ENCODE measurements around the gene PEX5L. TPM values are rescaled to one million over a fixed set of nuclear protein-coding genes. Genes with fewer than 3 reads are reported as not detected.
"Not testable (repeated sequence)": the region's sequence is repeated elsewhere in the genome, so short reads cannot be mapped to it uniquely, and the experiment has no call there.

PEX5L gene
- total and polyA plus RNA-seq, 5 donors from 2014 or later: 0.03 TPM; not detected in 3

DNA sequence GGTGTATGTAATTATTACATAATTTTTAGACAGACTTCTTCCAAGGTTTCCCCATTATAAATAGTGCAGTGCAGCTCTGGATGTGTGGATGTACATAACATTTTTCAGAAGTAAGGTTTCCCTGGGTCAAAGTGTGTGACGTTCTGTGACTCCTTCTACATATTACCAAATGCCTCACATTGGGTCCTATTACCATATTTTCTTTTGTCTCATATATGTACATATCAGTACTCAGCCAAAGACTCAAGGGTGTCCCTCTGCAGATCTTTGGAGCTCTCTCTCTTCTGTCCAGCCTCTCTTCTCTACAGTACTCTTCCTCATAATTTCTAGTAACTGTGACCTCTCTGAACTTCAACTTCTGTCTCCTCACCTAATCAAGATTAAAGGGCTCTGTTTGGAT, 31.3 kb upstream of the PEX5L start:
- Mint-ChIP-seq H3K27ac (no peak overlapping the region), H3K36me3 (no peaks in the 10 kb centered on the region)
- ATAC-seq (ENCODE audit: low read depth in 2 of 2): no peak

DNA sequence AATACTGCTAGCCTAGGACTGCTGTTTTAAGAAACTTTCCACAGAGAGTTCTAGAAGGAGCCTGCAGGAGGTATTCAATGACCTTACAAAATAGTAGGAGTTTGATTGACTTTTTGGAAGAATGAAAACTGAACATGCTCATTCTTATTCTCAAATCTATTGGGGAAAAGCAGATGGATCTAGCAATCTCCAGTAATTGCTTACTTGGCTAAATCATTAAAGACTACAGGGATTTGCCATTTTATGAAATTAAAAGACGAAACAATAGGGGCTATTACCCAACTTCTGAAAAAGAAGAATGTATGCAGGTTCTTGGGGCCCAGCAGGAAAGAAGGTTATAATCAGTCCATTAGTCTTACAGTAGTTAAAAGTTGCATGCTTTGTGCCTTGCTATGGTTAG, 29.9 kb upstream of the PEX5L start:
- Mint-ChIP-seq H3K27ac (no peak overlapping the region), H3K4me1 (no peaks in the 10 kb centered on the region), H3K9me3 (no peaks in the 10 kb centered on the region), H3K27me3 (no peaks in the 10 kb centered on the region), H3K4me3 (no peak overlapping the region), H3K36me3 (no peaks in the 10 kb centered on the region)
- H3K27ac ChIP-seq (ENCODE audit: insufficient read depth, low read length, poor library complexity, severe bottlenecking): no peak overlapping the region
- no peaks in the 10 kb centered on the region for H3K27me3 ChIP-seq (ENCODE audit: control insufficient read depth, insufficient read depth, low read length)
- H3K4me1 ChIP-seq (ENCODE audit: control insufficient read depth, insufficient read depth, low read length, poor library complexity, severe bottlenecking): no peaks in the 10 kb centered on the region
- no peaks in the 10 kb centered on the region for H3K36me3 ChIP-seq (ENCODE audit: control insufficient read depth, insufficient read depth, low read length)
- no peak overlapping the region for H3K4me3 ChIP-seq (ENCODE audit: low read depth, low read length)
- ATAC-seq (ENCODE audit: low read depth in 2 of 2) (no peak), DNase-seq (no peak)
- no peaks in the 10 kb centered on the region for H3K9me3 ChIP-seq (ENCODE audit: control insufficient read depth in 2 of 2, low read length in 2 of 2)

More for the DNA sequence above, 31.3 kb upstream of the PEX5L start:
- Mint-ChIP-seq H3K27me3 (no peaks in the 10 kb centered on the region), H3K9me3 (peaks cover 0 to under 1% (median 0%) of the 10 kb centered on the region in 7 donors), H3K4me1 (no peaks in the 10 kb centered on the region), H3K4me3 (no peak overlapping the region)
- H3K36me3 ChIP-seq (ENCODE audit: control insufficient read depth, insufficient read depth, low read length): no peaks in the 10 kb centered on the region
- no peaks in the 10 kb centered on the region for H3K27me3 ChIP-seq (ENCODE audit: control insufficient read depth, insufficient read depth, low read length)
- H3K9me3 ChIP-seq (ENCODE audit: control insufficient read depth in 2 of 2, low read length in 2 of 2): no peaks in the 10 kb centered on the region
- DNase-seq: no peak
- no peak overlapping the region for H3K27ac ChIP-seq (ENCODE audit: insufficient read depth, low read length, poor library complexity, severe bottlenecking)
- H3K4me1 ChIP-seq (ENCODE audit: control insufficient read depth, insufficient read depth, low read length, poor library complexity, severe bottlenecking): no peaks in the 10 kb centered on the region
- no peak overlapping the region for H3K4me3 ChIP-seq (ENCODE audit: low read depth, low read length)

DNA sequence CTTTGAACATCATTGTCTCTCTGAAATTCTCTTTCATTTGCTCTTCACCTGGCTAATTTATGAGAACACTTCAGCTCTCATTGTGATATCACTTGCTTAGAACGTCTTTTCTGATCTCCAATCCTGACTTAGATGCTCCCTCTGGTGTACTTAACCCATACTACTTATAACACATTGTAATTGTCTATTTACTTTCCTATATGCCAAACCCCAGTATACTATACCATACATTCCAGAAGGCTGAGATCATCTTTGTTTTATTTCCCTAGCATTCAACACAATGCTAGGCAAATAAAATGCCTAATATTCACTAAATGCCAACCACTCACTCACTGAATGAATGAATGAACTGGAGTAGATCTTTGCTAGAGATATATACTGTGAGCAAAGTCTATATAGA, 27.0 kb upstream of the PEX5L start:
- no peaks in the 10 kb centered on the region for H3K9me3 ChIP-seq (ENCODE audit: control insufficient read depth in 2 of 2, low read length in 2 of 2)
- no peaks in the 10 kb centered on the region for H3K36me3 ChIP-seq (ENCODE audit: control insufficient read depth, insufficient read depth, low read length)
- Mint-ChIP-seq H3K4me3 (no peak overlapping the region), H3K9me3 (no peaks in the 10 kb centered on the region), H3K36me3 (no peaks in the 10 kb centered on the region), H3K4me1 (no peaks in the 10 kb centered on the region), H3K27ac (no peak overlapping the region), H3K27me3 (no peaks in the 10 kb centered on the region)
- no peak overlapping the region for H3K4me3 ChIP-seq (ENCODE audit: low read depth, low read length)
- no peaks in the 10 kb centered on the region for H3K4me1 ChIP-seq (ENCODE audit: control insufficient read depth, insufficient read depth, low read length, poor library complexity, severe bottlenecking)
- no peaks in the 10 kb centered on the region for H3K27me3 ChIP-seq (ENCODE audit: control insufficient read depth, insufficient read depth, low read length)
- ATAC-seq (ENCODE audit: low read depth in 2 of 2): no peak
- no peak overlapping the region for H3K27ac ChIP-seq (ENCODE audit: insufficient read depth, low read length, poor library complexity, severe bottlenecking)
- no peak for DNase-seq

- Histone ChIP-seq H3K36me3 (ENCODE audit: control insufficient read depth, insufficient read depth, low read length) (no peaks in the 10 kb centered on the region), H3K27me3 (ENCODE audit: control insufficient read depth, insufficient read depth, low read length) (no peaks in the 10 kb centered on the region), H3K4me3 (ENCODE audit: low read depth, low read length) (no peak overlapping the region), H3K4me1 (ENCODE audit: control insufficient read depth, insufficient read depth, low read length, poor library complexity, severe bottlenecking) (no peaks in the 10 kb centered on the region), H3K9me3 (ENCODE audit: control insufficient read depth in 2 of 2, low read length in 2 of 2) (no peaks in the 10 kb centered on the region), H3K27ac (ENCODE audit: insufficient read depth, low read length, poor library complexity, severe bottlenecking) (no peak overlapping the region)
- H3K4me1 Mint-ChIP-seq: no peaks in the 10 kb centered on the region
- H3K27me3 Mint-ChIP-seq: no peaks in the 10 kb centered on the region
- no peak for ATAC-seq (ENCODE audit: low read depth in 2 of 2)
- H3K9me3 Mint-ChIP-seq: no peaks in the 10 kb centered on the region
- no peak for DNase-seq
- no peak overlapping the region for H3K4me3 Mint-ChIP-seq
- H3K27ac Mint-ChIP-seq: no peak overlapping the region
- H3K36me3 Mint-ChIP-seq: no peaks in the 10 kb centered on the region
Measured at GRCh38 chr3:180062771-180063170, 26.0 kb upstream of the PEX5L start.

GRCh38 chr3:180059356-180059755, 22.6 kb upstream of the PEX5L start:
- ATAC-seq (ENCODE audit: low read depth in 2 of 2) (no peak), DNase-seq (no peak)
- H3K9me3 Mint-ChIP-seq: no peaks in the 10 kb centered on the region
- H3K27ac Mint-ChIP-seq: no peak overlapping the region
- no peaks in the 10 kb centered on the region for H3K27me3 Mint-ChIP-seq
- Histone ChIP-seq H3K9me3 (ENCODE audit: control insufficient read depth in 2 of 2, low read length in 2 of 2) (no peaks in the 10 kb centered on the region), H3K27me3 (ENCODE audit: control insufficient read depth, insufficient read depth, low read length) (no peaks in the 10 kb centered on the region), H3K4me3 (ENCODE audit: low read depth, low read length) (no peak overlapping the region), H3K4me1 (ENCODE audit: control insufficient read depth, insufficient read depth, low read length, poor library complexity, severe bottlenecking) (no peaks in the 10 kb centered on the region), H3K27ac (ENCODE audit: insufficient read depth, low read length, poor library complexity, severe bottlenecking) (no peak overlapping the region), H3K36me3 (ENCODE audit: control insufficient read depth, insufficient read depth, low read length) (no peaks in the 10 kb centered on the region)
- H3K4me3 Mint-ChIP-seq: peak overlapping the region in 1 of 4 donors; percentile 2
- no peaks in the 10 kb centered on the region for H3K4me1 Mint-ChIP-seq
- H3K36me3 Mint-ChIP-seq: no peaks in the 10 kb centered on the region

DNA sequence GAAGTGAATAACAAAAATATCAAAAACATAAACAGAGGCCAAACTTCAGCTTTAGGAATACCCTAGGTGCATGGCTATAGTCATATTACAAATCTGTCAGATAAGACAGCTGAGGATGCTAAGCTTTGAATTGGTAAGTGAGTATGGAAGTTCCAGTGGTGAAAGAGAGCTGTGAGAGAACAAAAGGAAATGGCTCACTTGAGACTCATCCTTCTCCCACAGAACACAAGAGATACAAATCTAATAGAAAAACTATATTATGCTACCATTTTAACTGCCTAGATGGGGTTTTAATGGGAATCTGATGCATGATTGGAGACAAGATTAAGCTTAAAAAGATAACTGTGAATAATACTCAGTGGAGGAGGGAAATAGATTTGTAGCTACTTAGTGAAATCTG, 21.5 kb upstream of the PEX5L start:
- no peaks in the 10 kb centered on the region for H3K36me3 ChIP-seq (ENCODE audit: control insufficient read depth, insufficient read depth, low read length)
- Mint-ChIP-seq H3K27me3 (no peaks in the 10 kb centered on the region), H3K4me1 (no peaks in the 10 kb centered on the region), H3K36me3 (no peaks in the 10 kb centered on the region), H3K27ac (no peak overlapping the region), H3K9me3 (no peaks in the 10 kb centered on the region), H3K4me3 (no peak overlapping the region)
- H3K27ac ChIP-seq (ENCODE audit: insufficient read depth, low read length, poor library complexity, severe bottlenecking): no peak overlapping the region
- no peak for DNase-seq
- ATAC-seq (ENCODE audit: low read depth in 2 of 2): no peak
- no peak overlapping the region for H3K4me3 ChIP-seq (ENCODE audit: low read depth, low read length)
- no peaks in the 10 kb centered on the region for H3K9me3 ChIP-seq (ENCODE audit: control insufficient read depth in 2 of 2, low read length in 2 of 2)
- H3K4me1 ChIP-seq (ENCODE audit: control insufficient read depth, insufficient read depth, low read length, poor library complexity, severe bottlenecking): no peaks in the 10 kb centered on the region
- no peaks in the 10 kb centered on the region for H3K27me3 ChIP-seq (ENCODE audit: control insufficient read depth, insufficient read depth, low read length)

- H3K4me1 Mint-ChIP-seq; DNase-seq; H3K27me3 ChIP-seq (ENCODE audit: control insufficient read depth, insufficient read depth, low read length); H3K4me3 Mint-ChIP-seq; H3K36me3 Mint-ChIP-seq; H3K27me3 Mint-ChIP-seq; H3K27ac Mint-ChIP-seq; ATAC-seq (ENCODE audit: low read depth in 2 of 2); H3K36me3 ChIP-seq (ENCODE audit: control insufficient read depth, insufficient read depth, low read length); H3K4me3 ChIP-seq (ENCODE audit: low read depth, low read length); H3K27ac ChIP-seq (ENCODE audit: insufficient read depth, low read length, poor library complexity, severe bottlenecking); H3K9me3 ChIP-seq (ENCODE audit: control insufficient read depth in 2 of 2, low read length in 2 of 2); H3K4me1 ChIP-seq (ENCODE audit: control insufficient read depth, insufficient read depth, low read length, poor library complexity, severe bottlenecking); H3K9me3 Mint-ChIP-seq: not testable (repeated sequence)
Measured at GRCh38 chr3:180055656-180056055, 18.9 kb upstream of the PEX5L start.

DNA sequence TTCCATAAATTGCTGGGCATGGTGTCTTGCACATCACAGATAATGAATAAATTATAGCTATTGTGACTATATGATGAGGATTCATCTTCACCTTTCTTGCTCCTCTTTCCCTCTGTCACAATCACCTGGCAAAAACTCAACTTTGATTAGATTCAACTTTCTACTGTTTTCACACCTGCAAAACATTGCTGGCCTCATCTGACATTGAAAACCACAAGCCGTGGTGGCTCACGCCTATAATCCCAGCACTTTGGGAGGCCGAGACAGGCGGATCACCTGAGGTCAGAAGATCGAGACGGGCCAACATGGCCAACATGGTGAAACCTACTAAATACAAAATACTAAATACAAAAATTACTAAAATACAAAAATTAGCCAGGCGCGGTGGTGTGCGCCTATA, 12.7 kb upstream of the PEX5L start:
- no peaks in the 10 kb centered on the region for H3K9me3 ChIP-seq (ENCODE audit: control insufficient read depth in 2 of 2, low read length in 2 of 2)
- no peak overlapping the region for H3K27ac Mint-ChIP-seq
- H3K4me3 Mint-ChIP-seq: no peak overlapping the region
- H3K27me3 ChIP-seq (ENCODE audit: control insufficient read depth, insufficient read depth, low read length): no peaks in the 10 kb centered on the region
- H3K36me3 Mint-ChIP-seq: no peaks in the 10 kb centered on the region
- no peak overlapping the region for H3K27ac ChIP-seq (ENCODE audit: insufficient read depth, low read length, poor library complexity, severe bottlenecking)
- ATAC-seq (ENCODE audit: low read depth in 2 of 2): no peak
- no peak overlapping the region for H3K4me3 ChIP-seq (ENCODE audit: low read depth, low read length)
- DNase-seq: no peak
- H3K4me1 Mint-ChIP-seq: no peaks in the 10 kb centered on the region
- H3K27me3 Mint-ChIP-seq: no peaks in the 10 kb centered on the region
- peaks cover 0 to 2% (median 0%) of the 10 kb centered on the region in 7 donors for H3K9me3 Mint-ChIP-seq
- no peaks in the 10 kb centered on the region for H3K36me3 ChIP-seq (ENCODE audit: control insufficient read depth, insufficient read depth, low read length)
- no peaks in the 10 kb centered on the region for H3K4me1 ChIP-seq (ENCODE audit: control insufficient read depth, insufficient read depth, low read length, poor library complexity, severe bottlenecking)
